Left ventricle myocardium inferior (tissue), 1 donor: ENCODE data around the gene PRELP. TPM values are rescaled to one million over a fixed set of nuclear protein-coding genes. Genes with fewer than 3 reads are reported as not detected.
A peak's percentile ranks its signal among the peaks of the same experiment; 100 is the strongest.

Experiments used
- DNase-seq: peaks from one replicate; pipeline ENCODE4 v3.0.0-alpha.2; 2020
- H3K27ac ChIP-seq: fragments of 200-600 bp; replicated peaks from 2 replicates; pipeline ENCODE4 v1.8.0; 2021
- H3K27me3 ChIP-seq: fragments of 200-600 bp; 2 replicates; pipeline ENCODE4 v1.8.0; 2021; ENCODE audit warnings: low read depth
- H3K36me3 ChIP-seq: fragments of 200-600 bp; 2 replicates; pipeline ENCODE4 v1.8.0; 2021
- H3K4me1 ChIP-seq: fragments of 200-600 bp; 2 replicates; pipeline ENCODE4 v1.8.0; 2021
- H3K4me3 ChIP-seq: fragments of 200-600 bp; 2 replicates; pipeline ENCODE4 v1.8.0; 2021; ENCODE audit warnings: mild to moderate bottlenecking, moderate library complexity
- H3K9me3 ChIP-seq: fragments of 200-600 bp; replicated peaks from 2 replicates; pipeline ENCODE4 v1.8.0; 2021
- CTCF ChIP-seq: fragments of 200-600 bp; IDR thresholded peaks from 2 replicates; pipeline ENCODE4 v1.8.0; 2021; ENCODE audit warnings: antibody characterized with exemption, mild to moderate bottlenecking, borderline replicate concordance
- intact Hi-C: fragments of 100-400 bp; cut with micrococcal nuclease; formaldehyde crosslinking; loops from one replicate; pipeline ENCODE4 v1.11.0; 2022
- total RNA-seq: library from RNA; stranded (reverse); fragmentation: NEBNext Ultra II Directional; extraction: Animal tissue kit (Norgen Biotek cat#: 25700); gene quantifications from one replicate; pipeline ENCODE4 v1.2.1, GENCODE V29; 2021
- donor health status: DM: no; HTN: yes; CAD: no; lungs with severe emphysema.

PRELP gene
- total RNA-seq, 1 donor from 2014 or later, result 22.5 TPM

DNA sequence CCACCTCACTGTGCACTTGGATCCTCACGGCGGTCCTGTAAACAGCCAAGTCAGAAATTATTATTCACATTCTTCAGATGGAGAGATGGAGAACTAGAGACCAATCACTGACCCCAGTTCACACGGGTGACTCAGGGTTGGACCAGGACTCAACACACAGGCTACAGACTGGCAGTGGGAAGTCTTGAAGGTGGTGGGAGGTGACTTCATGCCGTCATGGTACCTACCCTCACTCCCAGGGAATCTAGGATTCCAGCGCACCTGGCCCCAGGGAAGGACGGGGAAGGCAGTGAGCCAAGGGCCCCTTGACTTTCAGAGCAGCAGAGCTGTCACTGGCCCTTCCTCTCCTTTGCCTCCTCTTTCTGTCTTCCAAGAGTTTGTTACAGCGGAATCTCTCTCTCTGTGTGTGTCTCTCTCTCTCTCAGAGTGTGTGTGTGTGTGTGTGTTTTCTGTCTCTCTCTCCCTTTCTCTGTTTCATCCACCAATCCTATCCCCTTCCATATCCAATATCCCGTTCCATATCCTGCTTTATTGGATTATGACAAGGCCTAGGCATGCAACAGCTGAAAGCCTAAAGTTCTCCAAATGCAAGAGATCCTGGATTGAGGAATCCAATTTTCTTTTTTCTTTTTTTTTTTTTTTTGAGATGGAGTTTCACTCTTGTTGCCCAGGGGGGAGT, 30.1 kb downstream of the PRELP start:
- DNase-seq, result no peak
- intact Hi-C loops, result loop anchor here (2.0 to 10.0 kb wide), 2 partner anchors 119 to 191 kb away; partner anchors contain the start of gene ATP2B4
- TF ChIP-seq CTCF, result no peak
- Histone ChIP-seq H3K9me3 (no peaks in the 10 kb centered on the region), H3K4me1 (peaks cover 52% of the 10 kb centered on the region), H3K27me3 (no peaks in the 10 kb centered on the region), H3K36me3 (no peaks in the 10 kb centered on the region), H3K27ac (no peak overlapping the region), H3K4me3 (no peak overlapping the region)

DNA sequence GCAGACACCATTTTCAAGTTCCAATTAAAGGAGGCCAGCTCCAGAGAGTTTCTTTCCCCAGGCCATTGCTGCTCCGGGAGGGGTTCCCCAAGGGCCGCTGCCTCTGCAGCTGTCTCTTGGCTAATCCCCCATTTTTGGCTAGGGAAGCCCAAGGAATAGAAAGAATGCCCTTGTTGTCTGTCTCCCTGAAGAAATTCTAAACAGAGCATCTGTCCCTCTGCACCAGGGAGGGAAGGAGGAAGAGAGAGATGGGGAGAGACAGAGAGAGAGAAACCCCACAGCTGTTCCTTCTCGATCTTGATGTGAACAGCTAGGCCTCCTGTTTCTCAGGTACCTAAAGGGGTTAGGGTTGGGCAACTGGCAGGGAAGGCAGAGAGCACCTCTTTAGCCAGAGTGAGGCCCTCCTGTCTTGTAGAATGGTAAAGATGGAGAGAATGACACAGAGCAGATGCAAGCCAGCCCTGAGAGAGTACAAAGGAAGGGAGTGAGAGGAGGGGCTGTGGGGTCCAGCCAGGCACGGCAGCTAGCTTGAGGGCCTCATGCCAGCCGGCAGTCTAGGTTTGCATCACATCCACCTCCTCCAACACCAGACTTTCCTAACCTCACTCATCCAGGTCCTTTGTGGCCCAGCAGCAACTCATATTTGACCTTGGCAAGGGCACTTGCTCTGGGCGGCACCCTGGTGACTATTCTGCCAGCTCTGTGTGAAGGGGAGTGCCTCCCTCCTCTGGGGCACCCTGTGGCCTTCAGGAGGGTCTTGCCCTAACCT, 31.4 kb downstream of the PRELP start:
- DNase-seq, result no peak

GRCh38 chr1:203507759-203508158, 32.2 kb downstream of the PRELP start:
- no peak for DNase-seq
- no peaks in the 10 kb centered on the region for H3K36me3 ChIP-seq
- intact Hi-C loops, result loop anchor here (10.0 kb wide), 1 partner anchor 117 kb away; the partner anchor contains the start of gene ATP2B4
- no peak for TF ChIP-seq CTCF
- peaks cover 73% of the 10 kb centered on the region for H3K4me1 ChIP-seq
- H3K27me3 ChIP-seq, result no peaks in the 10 kb centered on the region
- H3K27ac ChIP-seq, result peak overlapping the region; percentile 87
- H3K4me3 ChIP-seq, result no peak overlapping the region
- H3K9me3 ChIP-seq, result no peaks in the 10 kb centered on the region

More for the DNA sequence above, 31.4 kb downstream of the PRELP start:
- TF ChIP-seq CTCF, result no peak
- intact Hi-C loops, result loop anchor here (10.0 kb wide), 1 partner anchor 118 kb away; the partner anchor contains the start of gene ATP2B4
- no peak overlapping the region for H3K4me3 ChIP-seq
- no peaks in the 10 kb centered on the region for H3K36me3 ChIP-seq
- peaks cover 66% of the 10 kb centered on the region for H3K4me1 ChIP-seq
- H3K9me3 ChIP-seq, result no peaks in the 10 kb centered on the region
- H3K27me3 ChIP-seq, result no peaks in the 10 kb centered on the region
- H3K27ac ChIP-seq, result peak overlapping the region; percentile 87

DNA sequence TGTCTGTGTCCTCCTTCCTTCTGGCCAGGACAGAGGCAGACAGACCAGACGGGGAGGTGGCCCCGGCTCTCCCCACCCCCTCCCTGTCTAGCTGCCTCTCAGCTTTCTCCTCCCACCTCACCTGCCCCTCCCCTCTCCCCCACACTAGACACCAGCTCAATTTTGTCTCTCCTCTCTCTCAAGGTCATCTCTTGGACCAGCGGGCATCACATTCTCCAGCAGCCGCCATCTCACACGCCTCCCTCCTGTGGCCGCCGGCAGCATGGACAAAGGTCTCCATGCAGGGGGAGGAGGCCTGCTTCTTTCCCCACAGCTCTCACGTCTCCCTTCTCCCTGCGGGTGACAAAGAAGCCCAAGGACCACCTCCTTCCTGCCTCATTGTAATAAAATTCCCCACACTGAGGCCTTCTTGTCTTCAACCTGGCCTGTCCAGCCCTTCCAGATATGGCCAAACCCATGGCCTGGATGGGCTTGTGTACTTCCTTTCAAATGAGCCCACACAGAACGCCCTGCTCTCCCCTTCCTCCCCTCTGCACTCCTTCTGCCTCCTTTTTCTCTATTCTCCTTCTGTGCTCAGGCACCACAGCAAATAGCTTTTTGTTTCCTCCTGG, 33.0 kb downstream of the PRELP start:
- Histone ChIP-seq H3K27ac (peak overlapping the region; percentile 87), H3K4me3 (no peak overlapping the region), H3K4me1 (peaks cover 81% of the 10 kb centered on the region), H3K36me3 (no peaks in the 10 kb centered on the region), H3K27me3 (no peaks in the 10 kb centered on the region), H3K9me3 (no peaks in the 10 kb centered on the region)
- intact Hi-C loops, result loop anchor here (10.0 kb wide), 1 partner anchor 116 kb away; the partner anchor contains the start of gene ATP2B4
- DNase-seq, result peak; percentile 37
- TF ChIP-seq CTCF, result peak; percentile 42

- H3K27ac ChIP-seq, result peak overlapping the region; percentile 87
- no peaks in the 10 kb centered on the region for H3K9me3 ChIP-seq
- no peaks in the 10 kb centered on the region for H3K36me3 ChIP-seq
- no peak overlapping the region for H3K4me3 ChIP-seq
- H3K4me1 ChIP-seq, result peaks cover 87% of the 10 kb centered on the region
- TF ChIP-seq CTCF, result no peak
- intact Hi-C loops, result loop anchor here (10.0 kb wide), 1 partner anchor 116 kb away; the partner anchor contains the start of gene ATP2B4
- no peak for DNase-seq
- no peaks in the 10 kb centered on the region for H3K27me3 ChIP-seq
These were observed 33.5 kb downstream of the PRELP start for GRCh38 chr1:203509135-203509534.
